Duodenal mucosa (tissue), 2 donors: ENCODE results near the gene TMEFF2.

Experiments
- H3K27ac ChIP-seq: one replicate; pipeline ENCODE4 v1.7.0; 2013; ENCODE audit warnings: low read depth, low read length
- H3K27me3 ChIP-seq, 2 donors: one replicate each; pipeline ENCODE4 v1.7.0; 2013; ENCODE audit warnings: low read length in 2 of 2, control low read depth in 1 of 2; ENCODE audit not compliant: insufficient read depth in 2 of 2, control insufficient read depth in 1 of 2
- H3K36me3 ChIP-seq, 2 donors: one replicate each; pipeline ENCODE4 v1.7.0; 2013; ENCODE audit warnings: low read length in 2 of 2, control low read depth in 1 of 2; ENCODE audit not compliant: insufficient read depth in 2 of 2, control insufficient read depth in 1 of 2
- H3K4me1 ChIP-seq, 2 donors: one replicate each; pipeline ENCODE4 v1.7.0; 2013; ENCODE audit warnings: low read length in 2 of 2, control low read depth in 1 of 2; ENCODE audit not compliant: insufficient read depth in 2 of 2, control insufficient read depth in 1 of 2
- H3K4me3 ChIP-seq, 2 donors: one replicate each; pipeline ENCODE4 v1.7.0; 2013; ENCODE audit warnings: low read length in 2 of 2, low read depth in 1 of 2
- H3K9ac ChIP-seq, 2 donors: one replicate each; pipeline ENCODE4 v1.7.0; 2013; ENCODE audit warnings: low read length in 2 of 2, low read depth in 1 of 2
- H3K9me3 ChIP-seq, 2 donors: one replicate each; pipeline ENCODE4 v1.7.0; 2013; ENCODE audit warnings: low read length in 2 of 2, control low read depth in 1 of 2; ENCODE audit not compliant: control insufficient read depth in 1 of 2

The TMEFF2 gene

GRCh38 chr2:192206399-192206798 is 11.7 kb upstream of the TMEFF2 start:
- no peaks in the 10 kb centered on the region for H3K4me1 ChIP-seq
- H3K36me3 ChIP-seq: no peaks in the 10 kb centered on the region
- no peak overlapping the region for H3K9ac ChIP-seq
- H3K27me3 ChIP-seq: peaks cover 0 to 3% of the 10 kb centered on the region in 2 donors
- H3K27ac ChIP-seq: no peak overlapping the region
- no peak overlapping the region for H3K4me3 ChIP-seq
- H3K9me3 ChIP-seq: no peaks in the 10 kb centered on the region

GRCh38 chr2:192203876-192204275 is 9.1 kb upstream of the TMEFF2 start:
- H3K27me3 ChIP-seq: peaks cover 0 to 3% of the 10 kb centered on the region in 2 donors
- H3K27ac ChIP-seq: no peak overlapping the region
- H3K4me1 ChIP-seq: no peaks in the 10 kb centered on the region
- H3K9me3 ChIP-seq: no peaks in the 10 kb centered on the region
- H3K36me3 ChIP-seq: no peaks in the 10 kb centered on the region
- no peak overlapping the region for H3K4me3 ChIP-seq
- H3K9ac ChIP-seq: no peak overlapping the region

- Histone ChIP-seq H3K27ac (no peak overlapping the region), H3K4me3 (no peak overlapping the region), H3K9ac (no peak overlapping the region), H3K9me3 (no peaks in the 10 kb centered on the region), H3K36me3 (no peaks in the 10 kb centered on the region), H3K27me3 (peaks cover 3 to 4% of the 10 kb centered on the region in 2 donors), H3K4me1 (no peaks in the 10 kb centered on the region)
Observed at GRCh38 chr2:192202373-192202772, 7.6 kb upstream of the TMEFF2 start.

GRCh38 chr2:192201116-192201515 is 6.4 kb upstream of the TMEFF2 start:
- no peak overlapping the region for H3K9ac ChIP-seq
- no peak overlapping the region for H3K27ac ChIP-seq
- no peaks in the 10 kb centered on the region for H3K36me3 ChIP-seq
- peaks cover 13 to 17% of the 10 kb centered on the region in 2 donors for H3K27me3 ChIP-seq
- H3K4me1 ChIP-seq: peaks cover 5 to 8% of the 10 kb centered on the region in 2 donors
- H3K9me3 ChIP-seq: no peaks in the 10 kb centered on the region
- no peak overlapping the region for H3K4me3 ChIP-seq

- H3K27ac ChIP-seq: no peak overlapping the region
- no peak overlapping the region for H3K9ac ChIP-seq
- peaks cover 18 to 25% of the 10 kb centered on the region in 2 donors for H3K4me1 ChIP-seq
- peaks cover 42 to 54% of the 10 kb centered on the region in 2 donors for H3K27me3 ChIP-seq
- no peaks in the 10 kb centered on the region for H3K36me3 ChIP-seq
- no peak overlapping the region for H3K4me3 ChIP-seq
- H3K9me3 ChIP-seq: no peaks in the 10 kb centered on the region
Observed at GRCh38 chr2:192197357-192197756, 2.6 kb upstream of the TMEFF2 start.

GRCh38 chr2:192196421-192197194 is 1.9 kb upstream of the TMEFF2 start:
- no peaks in the 10 kb centered on the region for H3K9me3 ChIP-seq
- H3K9ac ChIP-seq: no peak overlapping the region
- no peak overlapping the region for H3K27ac ChIP-seq
- H3K4me3 ChIP-seq: peak overlapping the region in 1 of 2 donors; percentile 75
- H3K36me3 ChIP-seq: no peaks in the 10 kb centered on the region
- H3K27me3 ChIP-seq: peaks cover 44 to 60% of the 10 kb centered on the region in 2 donors
- peaks cover 18 to 25% of the 10 kb centered on the region in 2 donors for H3K4me1 ChIP-seq

- no peaks in the 10 kb centered on the region for H3K36me3 ChIP-seq
- H3K4me1 ChIP-seq: peaks cover 18 to 25% of the 10 kb centered on the region in 2 donors
- H3K4me3 ChIP-seq: peak overlapping the region; percentile 63 to 75
- H3K9ac ChIP-seq: no peak overlapping the region
- peaks cover 44 to 66% of the 10 kb centered on the region in 2 donors for H3K27me3 ChIP-seq
- no peak overlapping the region for H3K27ac ChIP-seq
- H3K9me3 ChIP-seq: no peaks in the 10 kb centered on the region
Observed at GRCh38 chr2:192195548-192196418, 1.1 kb upstream of the TMEFF2 start.

GRCh38 chr2:192194265-192194865 is 368 bp downstream of the TMEFF2 start:
- Histone ChIP-seq H3K27ac (no peak overlapping the region), H3K27me3 (peaks cover 44 to 66% of the 10 kb centered on the region in 2 donors)

GRCh38 chr2:192190474-192190873 is 4.3 kb downstream of the TMEFF2 start:
- H3K36me3 ChIP-seq: no peaks in the 10 kb centered on the region
- peaks cover 5 to 14% of the 10 kb centered on the region in 2 donors for H3K4me1 ChIP-seq
- no peak overlapping the region for H3K4me3 ChIP-seq
- no peaks in the 10 kb centered on the region for H3K9me3 ChIP-seq
- no peak overlapping the region for H3K9ac ChIP-seq
- peaks cover 28 to 43% of the 10 kb centered on the region in 2 donors for H3K27me3 ChIP-seq
- no peak overlapping the region for H3K27ac ChIP-seq

More at GRCh38 chr2:192194265-192194865, 368 bp downstream of the TMEFF2 start:
- no peaks in the 10 kb centered on the region for H3K9me3 ChIP-seq
- no peak overlapping the region for H3K9ac ChIP-seq
- peaks cover 18 to 25% of the 10 kb centered on the region in 2 donors for H3K4me1 ChIP-seq
- H3K4me3 ChIP-seq: peak overlapping the region; percentile 63 to 75
- H3K36me3 ChIP-seq: no peaks in the 10 kb centered on the region

- Histone ChIP-seq H3K9ac (no peak overlapping the region), H3K9me3 (no peaks in the 10 kb centered on the region), H3K27ac (no peak overlapping the region)
Observed at GRCh38 chr2:192186806-192187205, 7.9 kb downstream of the TMEFF2 start.

More at GRCh38 chr2:192186806-192187205, 7.9 kb downstream of the TMEFF2 start:
- Histone ChIP-seq H3K4me1 (no peaks in the 10 kb centered on the region), H3K4me3 (no peak overlapping the region), H3K36me3 (no peaks in the 10 kb centered on the region), H3K27me3 (peaks cover 3 to 9% of the 10 kb centered on the region in 2 donors)
